OCI-LY1 (cell line): ENCODE results near the gene PARD6A.

ENCODE experiments used
- H2AFZ ChIP-seq: fragments of 200-600 bp; sonication (generic), shearing (Covaris generic); 2 replicates; pipeline ENCODE4 v1.6.0; 2014; ENCODE audit warnings: antibody characterized with exemption, mild to moderate bottlenecking, low read length
- H3F3A ChIP-seq: fragments of 200-600 bp; sonication (generic), shearing (Covaris generic); 2 replicates; pipeline ENCODE4 v1.6.0; 2014; ENCODE audit warnings: mild to moderate bottlenecking, antibody characterized with exemption, low read length, moderate library complexity; ENCODE audit not compliant: insufficient read depth
- H3K27ac ChIP-seq: fragments of 200-600 bp; sonication (generic); 2 replicates; pipeline ENCODE4 v1.5.1; 2014; ENCODE audit warnings: low read length, mixed run types, mild to moderate bottlenecking, low read depth; ENCODE audit not compliant: poor library complexity, severe bottlenecking
- H3K27me3 ChIP-seq: fragments of 200-600 bp; sonication (generic); 2 replicates; pipeline ENCODE4 v1.6.0; 2014; ENCODE audit warnings: antibody characterized with exemption, mild to moderate bottlenecking, low read length, moderate library complexity; ENCODE audit not compliant: insufficient read depth
- H3K36me3 ChIP-seq: fragments of 200-600 bp; sonication (generic); 2 replicates; pipeline ENCODE4 v1.6.1; 2014; ENCODE audit warnings: mild to moderate bottlenecking, antibody characterized with exemption, low read length, moderate library complexity, mixed read lengths; ENCODE audit not compliant: insufficient read depth
- H3K4me1 ChIP-seq: fragments of 200-600 bp; sonication (generic); 2 replicates; pipeline ENCODE4 v1.5.1; 2014; ENCODE audit warnings: mild to moderate bottlenecking, low read length, moderate library complexity; ENCODE audit not compliant: insufficient read depth, severe bottlenecking
- H3K4me2 ChIP-seq: fragments of 200-600 bp; sonication (generic), shearing (Covaris generic); 2 replicates; pipeline ENCODE4 v1.6.1; 2014; ENCODE audit warnings: low read length
- H3K4me3 ChIP-seq: fragments of 200-600 bp; sonication (generic); 2 replicates; pipeline ENCODE4 v1.5.1; 2014; ENCODE audit warnings: low read length, low read depth, mild to moderate bottlenecking, mixed read lengths; ENCODE audit not compliant: poor library complexity, severe bottlenecking
- H3K79me2 ChIP-seq: fragments of 200-600 bp; shearing (Covaris generic); 2 replicates; pipeline ENCODE4 v1.6.1; 2016; ENCODE audit warnings: mixed run types, low read length, mixed read lengths; ENCODE audit not compliant: insufficient read depth
- H3K9ac ChIP-seq: fragments of 200-600 bp; sonication (generic), shearing (Covaris generic); 2 replicates; pipeline ENCODE4 v1.6.1; 2014; ENCODE audit warnings: mild to moderate bottlenecking, low read length, mixed read lengths
- H3K9me2 ChIP-seq: fragments of 200-600 bp; sonication (generic), shearing (Covaris generic); 2 replicates; pipeline ENCODE4 v1.6.1; 2014; ENCODE audit warnings: low read depth, mild to moderate bottlenecking, low read length, mixed read lengths
- H3K9me3 ChIP-seq: fragments of 200-600 bp; shearing (Covaris generic); 2 replicates; pipeline ENCODE4 v1.6.1; 2014; ENCODE audit warnings: low read length, mixed read lengths
- H4K20me1 ChIP-seq: fragments of 200-600 bp; sonication (generic), shearing (Covaris generic); 2 replicates; pipeline ENCODE4 v1.6.0; 2016; ENCODE audit warnings: mild to moderate bottlenecking, low read length; ENCODE audit not compliant: insufficient read depth
- CTCF ChIP-seq: fragments of 200-600 bp; sonication (generic), shearing (Covaris generic); IDR thresholded peaks from 2 replicates; pipeline ENCODE4 v1.5.1; 2017; ENCODE audit warnings: mild to moderate bottlenecking, antibody characterized with exemption, low read length, moderate library complexity, mixed read lengths
- EZH2 ChIP-seq: fragments of 200-600 bp; sonication (generic), shearing (Covaris generic); IDR thresholded peaks from 2 replicates; pipeline ENCODE4 v1.8.0; 2017; ENCODE audit warnings: borderline replicate concordance, mixed run types, mild to moderate bottlenecking, antibody characterized with exemption, low read length, moderate library complexity, mixed read lengths

Gene PARD6A

GRCh38 chr16:67657751-67658518 is 2.8 kb upstream of the PARD6A start:
- Histone ChIP-seq H3K9me2 (no peaks in the 10 kb centered on the region), H2AFZ (no peak overlapping the region), H3K36me3 (peaks cover 55% of the 10 kb centered on the region; the same call in 1 of the 2 replicates), H3K9ac (no peak overlapping the region; the same call in 1 of the 2 replicates), H3K4me1 (peaks cover 21% of the 10 kb centered on the region), H4K20me1 (no peaks in the 10 kb centered on the region), H3K4me2 (no peak overlapping the region), H3F3A (no peaks in the 10 kb centered on the region), H3K4me3 (no peak overlapping the region), H3K9me3 (no peaks in the 10 kb centered on the region), H3K27me3 (no peaks in the 10 kb centered on the region), H3K79me2 (no peaks in the 10 kb centered on the region), H3K27ac (no peak overlapping the region)
- TF ChIP-seq CTCF (no peak), EZH2 (no peak)

GRCh38 chr16:67658849-67659674 is 1.7 kb upstream of the PARD6A start:
- H3K79me2 ChIP-seq = no peaks in the 10 kb centered on the region
- no peak for TF ChIP-seq CTCF
- H2AFZ ChIP-seq = no peak overlapping the region
- peaks cover 24% of the 10 kb centered on the region for H3K4me1 ChIP-seq
- no peaks in the 10 kb centered on the region for H4K20me1 ChIP-seq
- H3K4me3 ChIP-seq = peak overlapping the region; percentile 81
- no peak overlapping the region for H3K27ac ChIP-seq
- H3K9ac ChIP-seq = peak overlapping the region; percentile 80
- H3K9me3 ChIP-seq = no peaks in the 10 kb centered on the region
- H3K27me3 ChIP-seq = no peaks in the 10 kb centered on the region
- H3F3A ChIP-seq = no peaks in the 10 kb centered on the region
- H3K4me2 ChIP-seq = peak overlapping the region; percentile 82
- peaks cover 56% of the 10 kb centered on the region; the same call in 1 of the 2 replicates for H3K36me3 ChIP-seq
- no peaks in the 10 kb centered on the region for H3K9me2 ChIP-seq

- no peaks in the 10 kb centered on the region for H3K9me2 ChIP-seq
- H3K9ac ChIP-seq = peak within 1 kb of the TSS; percentile 80
- no peaks in the 10 kb centered on the region for H3K27me3 ChIP-seq
- H3K36me3 ChIP-seq = peaks cover 48% of the 10 kb centered on the region; the same call in 1 of the 2 replicates
- peak within 1 kb of the TSS; percentile 81 for H3K4me3 ChIP-seq
- H2AFZ ChIP-seq = no peak within 1 kb of the TSS
- no peaks in the 10 kb centered on the region for H3K9me3 ChIP-seq
- H3K79me2 ChIP-seq = no peaks in the 10 kb centered on the region
- peaks cover 24% of the 10 kb centered on the region for H3K4me1 ChIP-seq
- no peaks in the 10 kb centered on the region for H4K20me1 ChIP-seq
- TF ChIP-seq CTCF (no peak), EZH2 (no peak)
- no peaks in the 10 kb centered on the region for H3F3A ChIP-seq
- peak within 1 kb of the TSS; percentile 80 for H3K27ac ChIP-seq
- peak within 1 kb of the TSS; percentile 82 for H3K4me2 ChIP-seq
These were observed 841 bp upstream of the PARD6A start, which contains the start of gene ACD for GRCh38 chr16:67659675-67660563. ACD (minus strand) TSS chr16:67660260; CDS start chr16:67660220, 40 bp downstream.
